Sigmoid colon (tissue), 4 donors: ENCODE data around the gene PDK2.

ENCODE experiments used
- EP300 ChIP-seq, 4 donors: sonication (generic); formaldehyde crosslinking; IDR thresholded peaks; one replicate each; pipeline ENCODE4 v1.6.1; 2017; ENCODE audit warnings: antibody characterized with exemption in 4 of 4
- POLR2A ChIP-seq, 2 donors: fragments of 450-650 bp; IDR thresholded peaks; one replicate each; pipeline ENCODE4 v1.6.1; 2016; ENCODE audit warnings: antibody characterized with exemption in 2 of 2, mild to moderate bottlenecking in 2 of 2, moderate library complexity in 2 of 2
- TF ChIP-seq, protein P1 (sequence below), 4 experiments: fragments of 450-650 bp in 3 of 4; fragments of 200-600 bp in 1 of 4; IDR thresholded peaks; one replicate each; pipeline ENCODE4 v1.5.1; 2016 to 2019; ENCODE audit warnings: antibody characterized with exemption in 4 of 4, mild to moderate bottlenecking in 3 of 4, moderate library complexity in 2 of 4

- TF ChIP-seq, protein P1, sequence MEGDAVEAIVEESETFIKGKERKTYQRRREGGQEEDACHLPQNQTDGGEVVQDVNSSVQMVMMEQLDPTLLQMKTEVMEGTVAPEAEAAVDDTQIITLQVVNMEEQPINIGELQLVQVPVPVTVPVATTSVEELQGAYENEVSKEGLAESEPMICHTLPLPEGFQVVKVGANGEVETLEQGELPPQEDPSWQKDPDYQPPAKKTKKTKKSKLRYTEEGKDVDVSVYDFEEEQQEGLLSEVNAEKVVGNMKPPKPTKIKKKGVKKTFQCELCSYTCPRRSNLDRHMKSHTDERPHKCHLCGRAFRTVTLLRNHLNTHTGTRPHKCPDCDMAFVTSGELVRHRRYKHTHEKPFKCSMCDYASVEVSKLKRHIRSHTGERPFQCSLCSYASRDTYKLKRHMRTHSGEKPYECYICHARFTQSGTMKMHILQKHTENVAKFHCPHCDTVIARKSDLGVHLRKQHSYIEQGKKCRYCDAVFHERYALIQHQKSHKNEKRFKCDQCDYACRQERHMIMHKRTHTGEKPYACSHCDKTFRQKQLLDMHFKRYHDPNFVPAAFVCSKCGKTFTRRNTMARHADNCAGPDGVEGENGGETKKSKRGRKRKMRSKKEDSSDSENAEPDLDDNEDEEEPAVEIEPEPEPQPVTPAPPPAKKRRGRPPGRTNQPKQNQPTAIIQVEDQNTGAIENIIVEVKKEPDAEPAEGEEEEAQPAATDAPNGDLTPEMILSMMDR (IDR thresholded peaks at IDR 0.05) = no peak
- TF ChIP-seq POLR2A (IDR thresholded peaks at IDR 0.05) = no peak
- no peak for TF ChIP-seq EP300 (IDR thresholded peaks at IDR 0.05)
These were observed 51.2 kb downstream of the PDK2 start for GRCh38 chr17:50146230-50146926.
